DMS 273 treated with DMSO at 0.1 percent for 48 hours (cell line): ENCODE data around the gene TSPAN33.
A peak's percentile ranks its signal among the peaks of the same experiment; 100 is the strongest.
"Not testable (repeated sequence)": the region's sequence is repeated elsewhere in the genome, so short reads cannot be mapped to it uniquely, and the experiment has no call there.

Experiments
- DNase-seq: peaks from one replicate; lab custom pipeline; 2025; lab: John Stamatoyannopoulos, UW

Gene TSPAN33

GRCh38 chr7:129144095-129144833, at the start of gene TSPAN33:
TSS of gene TSPAN33 (plus strand) at chr7:129144707. CDS start at chr7:129144981, 274 bp downstream.
- peak; percentile 47 for DNase-seq

GRCh38 chr7:129095258-129095657, 49.2 kb upstream of the TSPAN33 start:
- no peak for DNase-seq

GRCh38 chr7:129098409-129099084, 46.0 kb upstream of the TSPAN33 start:
- DNase-seq: no peak

- DNase-seq: no peak
Measured at GRCh38 chr7:129100827-129101166, 43.7 kb upstream of the TSPAN33 start.

GRCh38 chr7:129101746-129102145, 42.8 kb upstream of the TSPAN33 start:
- no peak for DNase-seq

- no peak for DNase-seq
Measured at GRCh38 chr7:129103561-129104324, 40.8 kb upstream of the TSPAN33 start.

- no peak for DNase-seq
Measured at GRCh38 chr7:129108581-129108980, 35.9 kb upstream of the TSPAN33 start.

GRCh38 chr7:129110258-129110981, 34.1 kb upstream of the TSPAN33 start:
- no peak for DNase-seq

- no peak for DNase-seq
Measured at GRCh38 chr7:129110982-129111376, 33.5 kb upstream of the TSPAN33 start.

GRCh38 chr7:129115676-129116075, 28.8 kb upstream of the TSPAN33 start:
- DNase-seq: no peak

GRCh38 chr7:129118182-129118581, 26.3 kb upstream of the TSPAN33 start:
- no peak for DNase-seq

- DNase-seq: no peak
Measured at GRCh38 chr7:129118976-129119375, 25.5 kb upstream of the TSPAN33 start.

GRCh38 chr7:129121501-129122077, 22.9 kb upstream of the TSPAN33 start:
- not testable (repeated sequence) for DNase-seq

GRCh38 chr7:129122078-129122750, 22.3 kb upstream of the TSPAN33 start:
- no peak for DNase-seq

- DNase-seq: no peak
Measured at GRCh38 chr7:129122751-129123509, 21.6 kb upstream of the TSPAN33 start.

- DNase-seq: no peak
Measured at GRCh38 chr7:129123510-129123857, 21.0 kb upstream of the TSPAN33 start.

- no peak for DNase-seq
Measured at GRCh38 chr7:129126314-129126713, 18.2 kb upstream of the TSPAN33 start.

GRCh38 chr7:129127154-129127553, 17.4 kb upstream of the TSPAN33 start:
- no peak for DNase-seq

- DNase-seq: no peak
Measured at GRCh38 chr7:129127601-129128000, 16.9 kb upstream of the TSPAN33 start.

- DNase-seq: no peak
Measured at GRCh38 chr7:129134356-129134987, 10.0 kb upstream of the TSPAN33 start.
